Endothelial cell of umbilical vein (primary cell): ENCODE data around the gene CA5A. TPM values are rescaled to one million over a fixed set of nuclear protein-coding genes. Genes with fewer than 3 reads are reported as not detected.
"Not testable (repeated sequence)": the region's sequence is repeated elsewhere in the genome, so short reads cannot be mapped to it uniquely, and the experiment has no call there.

Source experiments
- BruUV-seq: library from RNA; stranded (reverse); fragments of 400-500 nt; replicated peaks from 2 replicates; lab custom pipeline; 2021; lab: Mats Ljungman, UMichigan
- CTCF ChIA-PET: fragments of 300-600, 350-600 bp; sonication (Branson Sonifier 250); formaldehyde crosslinking; loops from one replicate; lab custom pipeline; 2021; ENCODE audit warnings: antibody characterized with exemption, inconsistent platforms; lab: Charles Lee
- POLR2A ChIA-PET: fragments of 300-600, 350-600 bp; sonication (Branson Sonifier 250); formaldehyde crosslinking; loops from one replicate; lab custom pipeline; 2021; ENCODE audit warnings: antibody characterized with exemption, inconsistent platforms; lab: Charles Lee
- DNase-seq: peaks from one replicate; pipeline ENCODE4 v3.0.0-alpha.2; 2011; ENCODE audit warnings: low read depth, low spot score
- FAIRE-seq: peaks from 2 replicates; lab custom pipeline; 2011; peaks lifted over from hg19 to GRCh38; lab: Jason Lieb, UNC
- H2AFZ ChIP-seq: 2 replicates; pipeline ENCODE4 v1.6.0; 2012; ENCODE audit warnings: low read depth, low read length, control low read depth, inconsistent platforms
- H3K27ac ChIP-seq: 2 replicates; pipeline ENCODE4 v1.5.1; 2011; ENCODE audit warnings: low read depth, mild to moderate bottlenecking, control low read depth, low read length, moderate library complexity; ENCODE audit not compliant: insufficient read depth
- H3K27me3 ChIP-seq, 2 experiments: 2 replicates each; pipeline versions ENCODE4 v1.6.0 to v1.6.1; 2011; ENCODE audit warnings: low read length in 2 of 2, mixed read lengths in 1 of 2; ENCODE audit not compliant: control insufficient read depth in 2 of 2, insufficient read depth in 2 of 2
- H3K36me3 ChIP-seq, 2 experiments: 2 replicates in 1 of 2; 3 replicates in 1 of 2; pipeline ENCODE4 v1.5.1; 2011; ENCODE audit warnings: low read length in 2 of 2, mild to moderate bottlenecking in 1 of 2, moderate library complexity in 1 of 2; ENCODE audit not compliant: control insufficient read depth in 2 of 2, insufficient read depth in 2 of 2; ENCODE audit errors: extremely low read depth in 1 of 2
- H3K4me1 ChIP-seq: 3 replicates; pipeline ENCODE4 v1.5.1; 2011; ENCODE audit warnings: mild to moderate bottlenecking, low read length; ENCODE audit not compliant: control insufficient read depth, insufficient read depth; ENCODE audit errors: extremely low read depth
- H3K4me2 ChIP-seq: 2 replicates; pipeline ENCODE4 v1.6.1; 2011; ENCODE audit warnings: low read length, control low read depth, mixed read lengths; ENCODE audit not compliant: insufficient read depth
- H3K4me3 ChIP-seq, 3 experiments: fragments of 200-600 bp in 1 of 3; sonication (generic), shearing (Covaris generic) in 1 of 3; replicated peaks in 1 of 3; 2 replicates each; pipeline ENCODE4 v1.5.1; 2011 to 2016; ENCODE audit warnings: control low read depth in 3 of 3, low read length in 3 of 3, mild to moderate bottlenecking in 2 of 3, inconsistent platforms in 1 of 3, low read depth in 1 of 3, moderate library complexity in 1 of 3; ENCODE audit not compliant: insufficient read depth in 1 of 3
- H3K79me2 ChIP-seq: 2 replicates; pipeline ENCODE4 v1.6.0; 2012; ENCODE audit warnings: low read length, inconsistent platforms; ENCODE audit not compliant: control insufficient read depth, insufficient read depth
- H3K9ac ChIP-seq: replicated peaks from 2 replicates; pipeline ENCODE3; 2011; ENCODE audit warnings: low read length, control low read depth; ENCODE audit not compliant: insufficient read depth; ENCODE audit errors: extremely low read depth
- H3K9me1 ChIP-seq: replicated peaks from 3 replicates; pipeline ENCODE4 v1.6.0; 2011; ENCODE audit warnings: mild to moderate bottlenecking, low read length; ENCODE audit not compliant: control insufficient read depth, insufficient read depth; ENCODE audit errors: extremely low read depth
- H3K9me3 ChIP-seq: replicated peaks from 2 replicates; pipeline ENCODE4 v1.5.1; 2012; ENCODE audit warnings: low read length, inconsistent platforms; ENCODE audit not compliant: control insufficient read depth, insufficient read depth
- H4K20me1 ChIP-seq: replicated peaks from 2 replicates; pipeline ENCODE3; 2011; ENCODE audit warnings: mild to moderate bottlenecking, low read length; ENCODE audit not compliant: control insufficient read depth, insufficient read depth; ENCODE audit errors: extremely low read depth
- EZH2 ChIP-seq: IDR thresholded peaks from 2 replicates; pipeline ENCODE4 v1.6.1; 2012; ENCODE audit warnings: borderline replicate concordance, low read depth, mild to moderate bottlenecking, moderate library complexity, low read length, inconsistent platforms; ENCODE audit not compliant: severe bottlenecking
- FOS ChIP-seq: IDR thresholded peaks from 2 replicates; pipeline ENCODE4 v1.6.1; 2011; ENCODE audit warnings: mild to moderate bottlenecking, low read length, moderate library complexity, borderline replicate concordance; ENCODE audit not compliant: insufficient read depth
- GATA2 ChIP-seq: IDR thresholded peaks from 2 replicates; pipeline ENCODE4 v1.7.0; 2011; ENCODE audit warnings: low read depth, mild to moderate bottlenecking, moderate library complexity, mixed read lengths, low read length; ENCODE audit not compliant: insufficient read length, insufficient read depth
- JUN ChIP-seq: IDR thresholded peaks from 2 replicates; pipeline ENCODE4 v1.6.1; 2011; ENCODE audit warnings: borderline replicate concordance, low read depth; ENCODE audit not compliant: insufficient read length, insufficient read depth
- MYC ChIP-seq: IDR thresholded peaks from one replicate; pipeline ENCODE4 v1.6.1; 2011; ENCODE audit warnings: mild to moderate bottlenecking, low read depth, low read length
- POLR2A ChIP-seq: IDR thresholded peaks from 2 replicates; pipeline ENCODE4 v1.6.1; 2012; ENCODE audit warnings: low read depth, mild to moderate bottlenecking, control low read depth, low read length
- POLR2AphosphoS5 ChIP-seq: IDR thresholded peaks from 2 replicates; pipeline ENCODE4 v1.6.1; 2012; ENCODE audit warnings: low read depth, mild to moderate bottlenecking, control low read depth, low read length, moderate library complexity; ENCODE audit not compliant: insufficient read depth
- dilution Hi-C: fragments of 300-500 bp; cut with MboI; formaldehyde crosslinking; loops from one replicate; pipeline ENCODE4 v1.15.0; 2019; ENCODE audit warnings: low sequenced_read_pairs; ENCODE audit not compliant: extremely low pct_ligation_motif_present
- intact Hi-C: fragments of 100-400 bp; cut with micrococcal nuclease; formaldehyde crosslinking; loops from one replicate; pipeline ENCODE4 v1.10.0; 2022
- polyA plus RNA-seq, 4 experiments: library from polyadenylated mRNA; depleted of rRNA in 3 of 4; stranded (reverse) in 3 of 4; unstranded in 1 of 4; fragments of >200 nt; gene quantifications; 2 replicates each; pipeline versions ENCODE4 v1.2.1 to v1.2.3, GENCODE V29; 2011 to 2012; ENCODE audit warnings: missing spikeins in 1 of 4
- total RNA-seq: library from RNA; stranded (reverse); gene quantifications from 2 replicates; pipeline ENCODE4 v1.2.3, GENCODE V29; 2021
- TF ChIP-seq, protein P1 (sequence below): IDR thresholded peaks from 2 replicates; pipeline ENCODE4 v1.6.1; 2011; ENCODE audit not compliant: insufficient read depth, insufficient read length
- TF ChIP-seq, protein P2 (sequence below), 2 donors: IDR thresholded peaks; 1 replicate in 1 of 2; 2 replicates in 1 of 2; pipeline ENCODE4 v1.5.1; 2011; ENCODE audit warnings: low read length in 2 of 2, mild to moderate bottlenecking in 2 of 2, moderate library complexity in 2 of 2, control low read depth in 1 of 2, inconsistent platforms in 1 of 2, low read depth in 1 of 2; ENCODE audit not compliant: insufficient read depth in 1 of 2; ENCODE audit errors: extremely low read depth in 1 of 2

Gene CA5A
- total and polyA plus RNA-seq, 2 donors (not counting 3 experiments of a cell fraction or from before 2014, with no cell fraction given): not detected

DNA sequence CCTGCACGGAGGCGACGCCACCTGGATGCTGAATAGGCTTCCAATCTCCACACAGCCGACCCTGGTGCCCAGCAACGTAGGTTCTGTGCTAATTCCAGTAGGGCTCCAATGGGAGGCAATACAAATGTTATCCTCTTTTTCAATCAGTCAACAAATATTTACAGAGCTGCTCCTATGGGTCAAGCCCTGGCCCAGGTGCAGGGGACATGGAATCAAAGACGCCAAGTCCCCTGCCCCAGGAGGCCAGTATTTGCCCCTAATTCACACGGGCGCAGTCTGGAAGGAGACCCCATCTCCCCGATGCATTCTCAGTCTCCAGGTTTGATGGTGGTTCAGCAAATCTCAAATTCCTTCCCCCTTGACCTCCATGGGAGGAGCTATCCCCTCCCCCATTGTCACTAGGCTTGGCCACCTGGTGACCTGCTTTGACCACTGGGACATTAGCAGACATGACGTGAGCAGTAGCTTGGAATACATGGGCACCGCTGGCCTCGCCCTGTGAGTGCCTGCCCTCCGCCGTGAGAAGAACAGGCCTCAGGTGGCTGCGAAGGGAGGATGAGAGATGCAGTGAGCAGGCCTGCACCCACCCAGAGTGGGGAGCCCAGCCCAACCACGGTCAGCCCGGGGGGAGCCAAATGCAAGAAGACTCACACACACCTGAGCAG is 3.7 kb downstream of the CA5A start:
- intact Hi-C loops, H3K9ac ChIP-seq, dilution Hi-C loops, H3K9me3 ChIP-seq, H2AFZ ChIP-seq, H3K79me2 ChIP-seq, POLR2A ChIA-PET, H3K9me1 ChIP-seq, H4K20me1 ChIP-seq, CTCF ChIA-PET, DNase-seq, H3K27ac ChIP-seq, H3K36me3 ChIP-seq, FAIRE-seq, H3K4me1 ChIP-seq, H3K4me2 ChIP-seq, H3K27me3 ChIP-seq, BruUV-seq, H3K4me3 ChIP-seq: not testable (repeated sequence)

DNA sequence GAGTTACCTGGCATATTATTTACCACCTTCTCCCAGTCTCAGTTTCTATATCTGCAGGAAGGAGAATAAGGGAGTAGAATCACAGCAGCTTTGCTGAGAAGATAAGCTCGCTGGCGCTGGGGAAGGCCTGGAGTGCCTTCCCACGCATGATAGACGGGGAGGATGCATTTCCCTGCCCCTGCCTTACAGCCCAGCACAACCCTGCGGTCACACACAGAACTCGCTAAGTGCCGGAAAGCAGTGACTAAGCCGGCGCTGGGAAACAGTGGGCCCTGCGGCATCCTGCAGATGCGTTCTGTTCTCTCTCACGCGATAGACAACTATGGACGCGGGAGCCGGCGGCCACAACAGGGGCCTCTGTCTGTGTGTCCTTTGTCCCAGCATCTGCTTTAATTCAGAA is 4.8 kb downstream of the CA5A start:
- CTCF ChIA-PET: no interaction called here
- no peak for DNase-seq

More for the DNA sequence above, 4.8 kb downstream of the CA5A start:
- TF ChIP-seq POLR2AphosphoS5: no peak
- TF ChIP-seq MYC: no peak
- no peak for TF ChIP-seq POLR2A
- TF ChIP-seq, protein P1, sequence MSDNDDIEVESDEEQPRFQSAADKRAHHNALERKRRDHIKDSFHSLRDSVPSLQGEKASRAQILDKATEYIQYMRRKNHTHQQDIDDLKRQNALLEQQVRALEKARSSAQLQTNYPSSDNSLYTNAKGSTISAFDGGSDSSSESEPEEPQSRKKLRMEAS: no peak
- no peak for TF ChIP-seq EZH2
- no peak for TF ChIP-seq JUN
- no peak for TF ChIP-seq GATA2
- no peak for TF ChIP-seq FOS
- TF ChIP-seq, protein P2, sequence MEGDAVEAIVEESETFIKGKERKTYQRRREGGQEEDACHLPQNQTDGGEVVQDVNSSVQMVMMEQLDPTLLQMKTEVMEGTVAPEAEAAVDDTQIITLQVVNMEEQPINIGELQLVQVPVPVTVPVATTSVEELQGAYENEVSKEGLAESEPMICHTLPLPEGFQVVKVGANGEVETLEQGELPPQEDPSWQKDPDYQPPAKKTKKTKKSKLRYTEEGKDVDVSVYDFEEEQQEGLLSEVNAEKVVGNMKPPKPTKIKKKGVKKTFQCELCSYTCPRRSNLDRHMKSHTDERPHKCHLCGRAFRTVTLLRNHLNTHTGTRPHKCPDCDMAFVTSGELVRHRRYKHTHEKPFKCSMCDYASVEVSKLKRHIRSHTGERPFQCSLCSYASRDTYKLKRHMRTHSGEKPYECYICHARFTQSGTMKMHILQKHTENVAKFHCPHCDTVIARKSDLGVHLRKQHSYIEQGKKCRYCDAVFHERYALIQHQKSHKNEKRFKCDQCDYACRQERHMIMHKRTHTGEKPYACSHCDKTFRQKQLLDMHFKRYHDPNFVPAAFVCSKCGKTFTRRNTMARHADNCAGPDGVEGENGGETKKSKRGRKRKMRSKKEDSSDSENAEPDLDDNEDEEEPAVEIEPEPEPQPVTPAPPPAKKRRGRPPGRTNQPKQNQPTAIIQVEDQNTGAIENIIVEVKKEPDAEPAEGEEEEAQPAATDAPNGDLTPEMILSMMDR (IDR thresholded peaks at IDR 0.05; ENCODE audit: extremely low read depth in 1 of 2, insufficient read depth in 1 of 2, low read depth in 1 of 2, low read length in 2 of 2): no peak
- H4K20me1 ChIP-seq: no peaks in the 10 kb centered on the region
- no peak overlapping the region for H3K4me2 ChIP-seq
- no peak overlapping the region for H3K27ac ChIP-seq
- H3K79me2 ChIP-seq: no peaks in the 10 kb centered on the region
- no peak for FAIRE-seq
- H2AFZ ChIP-seq: no peak overlapping the region
- H3K36me3 ChIP-seq: no peaks in the 10 kb centered on the region
- POLR2A ChIA-PET: no interaction called here
- H3K9me3 ChIP-seq: no peaks in the 10 kb centered on the region
- no peaks in the 10 kb centered on the region for H3K4me1 ChIP-seq
- peaks cover 0 to 2% of the 10 kb centered on the region in 2 experiments for H3K27me3 ChIP-seq
- H3K9ac ChIP-seq: no peak overlapping the region
- intact Hi-C loops (no loop called here), dilution Hi-C loops (no loop called here)
- H3K9me1 ChIP-seq: no peaks in the 10 kb centered on the region
- H3K4me3 ChIP-seq: no peak overlapping the region
- BruUV-seq: no TSS peak
